HepG2 (cell line): ENCODE measurements around the gene NME8. TPM values are rescaled to one million over a fixed set of nuclear protein-coding genes. Genes with fewer than 3 reads are reported as not detected.

Experiments
- CBFB ChIP-seq: sonication (generic); formaldehyde crosslinking; IDR thresholded peaks from 2 replicates; pipeline ENCODE4 v1.4.0; 2020; ENCODE audit warnings: missing genetic modification reagents
- CBX5 ChIP-seq: sonication (generic); formaldehyde crosslinking; IDR thresholded peaks from 2 replicates; pipeline ENCODE4 v1.4.0; 2020; ENCODE audit warnings: missing genetic modification reagents, borderline replicate concordance
- CEBPG ChIP-seq: IDR thresholded peaks from 2 replicates; pipeline ENCODE4 v1.6.1; 2016
- CREB1 ChIP-seq, 2 experiments: fragments of 450-650 bp in 1 of 2; IDR thresholded peaks; 2 replicates each; pipeline ENCODE4 v1.6.1; 2016 to 2017; ENCODE audit warnings: control low read depth in 1 of 2, mild to moderate bottlenecking in 1 of 2, missing compliant biosample characterization in 1 of 2, missing genetic modification characterization in 1 of 2
- FOXJ3 ChIP-seq: sonication (generic); formaldehyde crosslinking; IDR thresholded peaks from 2 replicates; pipeline ENCODE4 v1.4.0; 2020; ENCODE audit warnings: missing genetic modification reagents, mild to moderate bottlenecking, borderline replicate concordance
- GPN1 ChIP-seq: sonication (generic); formaldehyde crosslinking; IDR thresholded peaks from 2 replicates; pipeline ENCODE4 v1.5.1; 2020; ENCODE audit warnings: missing genetic modification reagents, borderline replicate concordance
- IKZF1 ChIP-seq: fragments of 450-650 bp; IDR thresholded peaks from 2 replicates; pipeline ENCODE4 v1.7.1; 2016
- IRX3 ChIP-seq: sonication (generic); formaldehyde crosslinking; IDR thresholded peaks from 2 replicates; pipeline ENCODE4 v1.8.1; 2023; ENCODE audit warnings: mild to moderate bottlenecking, low read depth, missing genetic modification reagents, borderline replicate concordance
- KAT8 ChIP-seq: IDR thresholded peaks from 2 replicates; pipeline ENCODE4 v1.6.1; 2016; ENCODE audit warnings: missing genetic modification reagents, missing compliant biosample characterization
- KDM1A ChIP-seq: IDR thresholded peaks from 2 replicates; pipeline ENCODE4 v1.6.1; 2016; ENCODE audit warnings: missing compliant biosample characterization
- NCOA5 ChIP-seq: sonication (generic); formaldehyde crosslinking; IDR thresholded peaks from 2 replicates; pipeline ENCODE4 v1.4.0; 2020; ENCODE audit warnings: missing genetic modification reagents
- NFYB ChIP-seq: sonication (generic); formaldehyde crosslinking; IDR thresholded peaks from 2 replicates; pipeline ENCODE4 v1.4.0; 2020; ENCODE audit warnings: missing genetic modification reagents
- NPAS2 ChIP-seq: sonication (generic); formaldehyde crosslinking; IDR thresholded peaks from 2 replicates; pipeline ENCODE4 v1.8.0; 2022; ENCODE audit warnings: mild to moderate bottlenecking, missing genetic modification reagents, borderline replicate concordance
- RBM39 ChIP-seq: fragments of 200-400 bp; formaldehyde crosslinking; IDR thresholded peaks from one replicate; pipeline ENCODE4 v1.6.1; 2018; ENCODE audit warnings: antibody characterized with exemption, mild to moderate bottlenecking, low read depth, low read length; ENCODE audit not compliant: poor library complexity, severe bottlenecking
- WIZ ChIP-seq: sonication (generic); formaldehyde crosslinking; IDR thresholded peaks from 2 replicates; pipeline ENCODE4 v1.5.1; 2020; ENCODE audit warnings: mild to moderate bottlenecking, missing genetic modification reagents
- ZBTB20 ChIP-seq: sonication (generic); formaldehyde crosslinking; IDR thresholded peaks from 2 replicates; pipeline ENCODE4 v1.8.1; 2023; ENCODE audit warnings: missing genetic modification reagents, low read depth, mild to moderate bottlenecking, borderline replicate concordance
- ZFP36L1 ChIP-seq: sonication (generic); formaldehyde crosslinking; IDR thresholded peaks from 2 replicates; pipeline ENCODE4 v1.8.0; 2022; ENCODE audit warnings: mild to moderate bottlenecking, missing genetic modification reagents, moderate library complexity
- ZNF382 ChIP-seq: sonication (generic); formaldehyde crosslinking; IDR thresholded peaks from 2 replicates; pipeline ENCODE4 v1.5.0; 2020; ENCODE audit warnings: missing genetic modification reagents, mild to moderate bottlenecking, borderline replicate concordance
- ZSCAN20 ChIP-seq: sonication (generic); formaldehyde crosslinking; IDR thresholded peaks from 2 replicates; pipeline ENCODE4 v1.4.0; 2020; ENCODE audit warnings: missing genetic modification reagents, mild to moderate bottlenecking, borderline replicate concordance
- polyA plus RNA-seq, 8 experiments: library from polyadenylated mRNA; depleted of rRNA in 3 of 8; stranded (reverse) in 7 of 8; unstranded in 1 of 8; fragments of >200 nt; fragmentation: Illumina TruSeq in 4 of 8; extraction: Trizol in 4 of 8; gene quantifications; 2 replicates each; pipeline versions ENCODE4 v1.2.1 to v1.2.3, GENCODE V29; 2011 to 2016; ENCODE audit warnings: low read depth in 4 of 8, missing spikeins in 1 of 8, mixed read lengths in 1 of 8; ENCODE audit not compliant: insufficient read depth in 1 of 8
- total RNA-seq, 5 experiments: library from RNA; depleted of rRNA; stranded (reverse); fragments of >200 nt; fragmentation: Illumina TruSeq; extraction: Trizol; gene quantifications; 2 replicates each; pipeline ENCODE4 v1.2.3, GENCODE V29; 2016; ENCODE audit warnings: low read depth in 1 of 5
- TF ChIP-seq, protein P1 (sequence below): sonication (generic); formaldehyde crosslinking; IDR thresholded peaks from 2 replicates; pipeline ENCODE4 v1.4.0; 2020; ENCODE audit warnings: missing genetic modification reagents
- TF ChIP-seq, protein P2 (sequence below): sonication (generic); formaldehyde crosslinking; IDR thresholded peaks from 2 replicates; pipeline ENCODE4 v1.5.0; 2020; ENCODE audit warnings: missing genetic modification reagents

NME8 gene
- total and polyA plus RNA-seq, 2 of the 13 experiments (the other 11 are each of a cell fraction or from before 2014, with no cell fraction given) = not detected

DNA sequence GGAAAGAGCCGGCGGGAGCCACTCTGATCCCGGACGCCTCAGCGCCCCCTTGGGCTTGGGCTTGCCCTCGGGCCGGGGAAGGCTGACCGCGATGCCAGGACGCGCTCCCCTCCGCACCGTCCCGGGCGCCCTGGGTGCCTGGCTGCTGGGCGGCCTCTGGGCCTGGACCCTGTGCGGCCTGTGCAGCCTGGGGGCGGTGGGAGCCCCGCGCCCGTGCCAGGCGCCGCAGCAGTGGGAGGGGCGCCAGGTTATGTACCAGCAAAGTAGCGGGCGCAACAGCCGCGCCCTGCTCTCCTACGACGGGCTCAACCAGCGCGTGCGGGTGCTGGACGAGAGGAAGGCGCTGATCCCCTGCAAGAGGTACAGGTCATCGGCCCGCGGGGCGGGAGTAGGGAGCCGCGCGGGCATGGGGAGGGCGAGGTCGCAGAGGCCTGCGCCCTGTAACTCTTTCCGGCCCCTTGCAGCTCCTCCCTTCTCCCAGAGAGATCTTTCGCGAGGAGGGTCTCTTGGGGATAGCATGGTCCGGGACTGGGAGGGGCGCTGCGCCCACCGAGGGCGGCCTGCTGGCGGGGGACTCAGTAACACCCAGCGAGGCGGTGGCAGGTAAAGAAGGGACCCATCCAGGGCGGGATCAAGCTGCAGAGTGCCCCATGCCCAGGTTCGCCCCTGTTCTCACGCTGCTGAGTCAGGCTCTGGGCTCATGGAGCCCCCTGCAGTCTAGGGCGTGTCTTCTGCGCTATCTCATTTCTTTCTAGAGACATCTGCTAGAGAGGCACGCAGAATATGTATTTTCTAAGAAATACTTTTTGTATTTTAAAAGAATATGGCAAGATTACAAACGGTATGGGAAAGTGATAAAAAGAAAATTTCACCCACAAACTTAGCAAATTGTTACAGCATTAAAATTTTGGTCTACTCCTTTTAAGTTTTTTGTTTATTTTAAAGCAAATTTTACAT lies 72.7 kb downstream of the NME8 start (continued):
- TF ChIP-seq, protein P1, sequence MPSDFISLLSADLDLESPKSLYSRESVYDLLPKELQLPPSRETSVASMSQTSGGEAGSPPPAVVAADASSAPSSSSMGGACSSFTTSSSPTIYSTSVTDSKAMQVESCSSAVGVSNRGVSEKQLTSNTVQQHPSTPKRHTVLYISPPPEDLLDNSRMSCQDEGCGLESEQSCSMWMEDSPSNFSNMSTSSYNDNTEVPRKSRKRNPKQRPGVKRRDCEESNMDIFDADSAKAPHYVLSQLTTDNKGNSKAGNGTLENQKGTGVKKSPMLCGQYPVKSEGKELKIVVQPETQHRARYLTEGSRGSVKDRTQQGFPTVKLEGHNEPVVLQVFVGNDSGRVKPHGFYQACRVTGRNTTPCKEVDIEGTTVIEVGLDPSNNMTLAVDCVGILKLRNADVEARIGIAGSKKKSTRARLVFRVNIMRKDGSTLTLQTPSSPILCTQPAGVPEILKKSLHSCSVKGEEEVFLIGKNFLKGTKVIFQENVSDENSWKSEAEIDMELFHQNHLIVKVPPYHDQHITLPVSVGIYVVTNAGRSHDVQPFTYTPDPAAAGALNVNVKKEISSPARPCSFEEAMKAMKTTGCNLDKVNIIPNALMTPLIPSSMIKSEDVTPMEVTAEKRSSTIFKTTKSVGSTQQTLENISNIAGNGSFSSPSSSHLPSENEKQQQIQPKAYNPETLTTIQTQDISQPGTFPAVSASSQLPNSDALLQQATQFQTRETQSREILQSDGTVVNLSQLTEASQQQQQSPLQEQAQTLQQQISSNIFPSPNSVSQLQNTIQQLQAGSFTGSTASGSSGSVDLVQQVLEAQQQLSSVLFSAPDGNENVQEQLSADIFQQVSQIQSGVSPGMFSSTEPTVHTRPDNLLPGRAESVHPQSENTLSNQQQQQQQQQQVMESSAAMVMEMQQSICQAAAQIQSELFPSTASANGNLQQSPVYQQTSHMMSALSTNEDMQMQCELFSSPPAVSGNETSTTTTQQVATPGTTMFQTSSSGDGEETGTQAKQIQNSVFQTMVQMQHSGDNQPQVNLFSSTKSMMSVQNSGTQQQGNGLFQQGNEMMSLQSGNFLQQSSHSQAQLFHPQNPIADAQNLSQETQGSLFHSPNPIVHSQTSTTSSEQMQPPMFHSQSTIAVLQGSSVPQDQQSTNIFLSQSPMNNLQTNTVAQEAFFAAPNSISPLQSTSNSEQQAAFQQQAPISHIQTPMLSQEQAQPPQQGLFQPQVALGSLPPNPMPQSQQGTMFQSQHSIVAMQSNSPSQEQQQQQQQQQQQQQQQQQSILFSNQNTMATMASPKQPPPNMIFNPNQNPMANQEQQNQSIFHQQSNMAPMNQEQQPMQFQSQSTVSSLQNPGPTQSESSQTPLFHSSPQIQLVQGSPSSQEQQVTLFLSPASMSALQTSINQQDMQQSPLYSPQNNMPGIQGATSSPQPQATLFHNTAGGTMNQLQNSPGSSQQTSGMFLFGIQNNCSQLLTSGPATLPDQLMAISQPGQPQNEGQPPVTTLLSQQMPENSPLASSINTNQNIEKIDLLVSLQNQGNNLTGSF (CRISPR knock-in tag) = peak; percentile 74
- no peak for TF ChIP-seq ZNF382 (CRISPR knock-in tag)
- TF ChIP-seq, protein P2, sequence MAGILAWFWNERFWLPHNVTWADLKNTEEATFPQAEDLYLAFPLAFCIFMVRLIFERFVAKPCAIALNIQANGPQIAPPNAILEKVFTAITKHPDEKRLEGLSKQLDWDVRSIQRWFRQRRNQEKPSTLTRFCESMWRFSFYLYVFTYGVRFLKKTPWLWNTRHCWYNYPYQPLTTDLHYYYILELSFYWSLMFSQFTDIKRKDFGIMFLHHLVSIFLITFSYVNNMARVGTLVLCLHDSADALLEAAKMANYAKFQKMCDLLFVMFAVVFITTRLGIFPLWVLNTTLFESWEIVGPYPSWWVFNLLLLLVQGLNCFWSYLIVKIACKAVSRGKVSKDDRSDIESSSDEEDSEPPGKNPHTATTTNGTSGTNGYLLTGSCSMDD = no peak
- TF ChIP-seq GPN1 (CRISPR knock-in tag) = no peak
- TF ChIP-seq WIZ (CRISPR knock-in tag) = no peak
- TF ChIP-seq CBFB (CRISPR knock-in tag) = no peak
- TF ChIP-seq IKZF1 = no peak
- TF ChIP-seq RBM39 = peak; percentile 93
- TF ChIP-seq ZSCAN20 (CRISPR knock-in tag) = 0 out of 2 replicates have a peak, but pooled peaks have one; percentile 29
- TF ChIP-seq IRX3 (CRISPR knock-in tag) = peak; percentile 77; the same call in 1 of the 2 replicates
- TF ChIP-seq CBX5 (CRISPR knock-in tag) = no peak
- TF ChIP-seq NFYB (CRISPR knock-in tag) = no peak
- no peak for TF ChIP-seq FOXJ3 (CRISPR knock-in tag)
- 0 out of 2 replicates have a peak, but pooled peaks have one; percentile 32 for TF ChIP-seq ZBTB20 (CRISPR knock-in tag)
- no peak for TF ChIP-seq NCOA5 (CRISPR knock-in tag)
- no peak for TF ChIP-seq NPAS2 (CRISPR knock-in tag)
- TF ChIP-seq ZFP36L1 = no peak
- TF ChIP-seq CEBPG (CRISPR knock-in tag) = no peak
- TF ChIP-seq KDM1A (CRISPR knock-in tag) = no peak
- no peak; the same call in 1 of the 2 replicates for TF ChIP-seq KAT8 (CRISPR knock-in tag)
- no peak for TF ChIP-seq CREB1 (IDR thresholded peaks at IDR 0.05)
- no peak for TF ChIP-seq CREB1 (CRISPR knock-in tag; IDR thresholded peaks at IDR 0.05)
